NOMO-1 treated with dmso at 0.1 percent for 144 hours (cell line): ENCODE results near the gene ZNF217.
"Not testable (repeated sequence)": the region's sequence is repeated elsewhere in the genome, so short reads cannot be mapped to it uniquely, and the experiment has no call there.

Source experiments
- DNase-seq: peaks from one replicate; lab custom pipeline; 2025; ENCODE audit not compliant: unreplicated experiment; lab: John Stamatoyannopoulos, UW

ZNF217 gene

GRCh38 chr20:53534037-53534436 lies 59.6 kb downstream of the ZNF217 start:
- DNase-seq = no peak

DNA sequence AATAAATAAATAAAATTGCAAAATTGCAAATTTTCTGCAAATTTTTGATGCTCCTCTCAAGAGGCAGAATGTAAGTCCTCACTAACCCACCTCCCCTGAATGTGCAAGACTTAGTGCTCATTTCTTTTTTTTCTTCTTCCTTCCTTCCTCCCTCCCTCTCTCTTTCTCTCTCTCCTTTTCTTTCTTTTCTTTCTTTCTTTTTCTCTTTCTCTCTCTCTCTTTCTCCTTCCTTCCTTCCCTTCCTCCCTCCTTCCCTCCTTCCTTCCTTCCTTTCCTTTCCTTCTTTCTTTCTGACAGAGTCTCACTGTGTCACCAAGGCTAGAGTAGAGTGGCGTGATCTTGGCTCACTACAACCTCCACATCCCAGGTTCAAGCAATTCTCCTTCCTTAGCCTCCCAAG lies 60.1 kb downstream of the ZNF217 start:
- DNase-seq = no peak

DNA sequence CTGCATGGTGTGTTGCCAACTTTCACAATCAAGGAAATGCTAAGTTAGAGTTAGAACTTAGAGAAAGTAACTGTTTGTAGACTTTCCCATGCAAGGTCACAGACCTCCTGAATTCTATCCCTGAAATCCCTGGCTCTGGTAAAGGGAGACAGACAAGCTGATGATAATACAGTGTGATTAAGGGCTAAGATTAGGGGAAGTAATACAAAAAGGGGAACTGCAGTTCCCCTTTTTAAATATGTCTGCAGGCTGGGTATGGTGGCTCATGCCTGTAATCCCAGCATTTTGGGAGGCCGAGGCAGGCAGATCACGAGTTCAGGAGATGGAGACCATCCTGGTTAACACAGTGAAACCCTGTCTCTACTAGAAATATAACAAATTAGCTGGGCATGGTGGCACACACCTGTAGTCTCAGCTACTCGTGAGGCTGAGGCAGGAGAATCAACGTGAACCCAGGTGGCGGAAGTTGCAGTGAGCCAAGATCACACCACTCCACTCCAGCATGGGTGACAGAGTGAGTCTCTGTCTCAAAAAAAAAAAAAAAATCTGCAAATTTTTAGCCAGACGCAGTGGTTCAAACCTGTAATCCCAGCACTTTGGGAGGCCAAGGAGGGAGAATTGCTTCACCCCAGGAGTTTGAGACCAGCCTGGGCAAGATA lies 60.9 kb downstream of the ZNF217 start:
- peak; percentile 52 for DNase-seq

- no peak for DNase-seq
Observed at GRCh38 chr20:53530440-53530839, 63.2 kb downstream of the ZNF217 start.

DNA sequence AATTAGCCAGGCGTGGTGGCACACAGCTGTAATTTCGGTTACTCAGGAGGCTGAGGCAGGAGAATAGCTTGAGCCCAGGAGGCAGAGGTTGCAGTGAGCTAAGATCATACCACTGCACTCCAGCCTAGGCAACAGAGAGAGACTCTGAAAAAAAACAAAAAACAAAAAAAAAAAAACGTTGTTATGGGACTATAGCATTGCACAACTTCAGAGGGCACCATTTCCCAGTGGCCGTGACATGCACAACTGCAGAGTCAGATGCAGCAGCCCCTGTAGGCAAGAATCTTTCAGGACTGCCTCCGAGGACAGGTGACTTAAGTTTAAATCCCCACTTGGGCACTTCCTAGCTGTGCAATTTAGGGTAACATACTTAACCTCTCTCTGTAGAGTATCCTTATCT lies 64.0 kb downstream of the ZNF217 start:
- no peak for DNase-seq

- DNase-seq = no peak
Observed at GRCh38 chr20:53527196-53527595, 66.4 kb downstream of the ZNF217 start.

DNA sequence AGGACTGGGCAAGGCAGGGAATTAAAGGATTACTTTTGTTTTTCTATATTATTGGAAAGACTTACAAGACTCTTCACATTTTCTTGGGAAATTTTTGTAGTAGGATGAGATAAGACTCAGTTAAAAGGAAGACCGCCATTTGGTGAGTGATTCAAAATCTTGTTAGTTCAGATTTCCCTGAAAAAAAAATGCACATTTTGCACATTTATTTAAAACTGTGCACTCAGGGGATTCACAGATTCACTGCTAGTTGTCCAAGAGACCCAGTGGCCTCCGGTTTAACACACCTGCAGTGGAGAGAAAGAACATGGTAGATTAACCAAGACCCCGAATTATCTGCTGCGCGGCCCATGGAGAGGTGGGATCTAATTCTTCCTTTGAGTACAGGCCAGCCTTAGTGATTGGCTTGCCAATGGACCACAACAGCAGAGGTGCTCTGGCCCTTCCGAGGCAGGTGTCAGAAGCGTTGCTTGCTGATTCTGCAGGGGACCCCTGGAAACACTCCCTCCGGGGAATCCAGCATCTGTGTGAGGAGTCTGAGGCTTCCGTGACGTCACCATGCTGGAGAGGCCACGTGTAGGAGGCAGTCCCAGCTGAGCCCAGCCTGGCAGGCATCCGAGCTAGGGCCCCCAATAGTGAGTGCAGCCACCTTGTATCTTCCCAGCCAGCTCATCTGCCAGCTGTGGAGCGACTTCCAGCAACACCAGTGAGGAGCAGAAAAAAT lies 68.9 kb downstream of the ZNF217 start:
- no peak for DNase-seq

DNA sequence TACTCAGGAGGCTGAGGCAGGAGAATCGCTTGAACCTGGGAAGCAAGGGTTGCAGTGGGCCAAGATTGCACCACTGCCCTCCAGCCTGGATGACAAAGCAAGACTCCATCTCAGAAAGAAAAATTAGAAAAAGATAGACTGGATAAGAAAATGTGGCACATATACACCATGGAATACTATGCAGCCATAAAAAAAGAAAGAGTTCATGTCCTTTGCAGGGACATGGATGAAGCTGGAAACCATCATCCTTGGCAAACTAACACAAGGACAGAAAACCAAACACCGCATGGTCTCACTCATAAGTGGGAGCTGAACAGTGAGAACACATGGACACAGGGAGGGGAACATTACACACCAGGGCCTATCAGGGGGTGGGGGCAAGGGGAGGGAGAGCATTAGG lies 70.0 kb downstream of the ZNF217 start:
- not testable (repeated sequence) for DNase-seq

DNA sequence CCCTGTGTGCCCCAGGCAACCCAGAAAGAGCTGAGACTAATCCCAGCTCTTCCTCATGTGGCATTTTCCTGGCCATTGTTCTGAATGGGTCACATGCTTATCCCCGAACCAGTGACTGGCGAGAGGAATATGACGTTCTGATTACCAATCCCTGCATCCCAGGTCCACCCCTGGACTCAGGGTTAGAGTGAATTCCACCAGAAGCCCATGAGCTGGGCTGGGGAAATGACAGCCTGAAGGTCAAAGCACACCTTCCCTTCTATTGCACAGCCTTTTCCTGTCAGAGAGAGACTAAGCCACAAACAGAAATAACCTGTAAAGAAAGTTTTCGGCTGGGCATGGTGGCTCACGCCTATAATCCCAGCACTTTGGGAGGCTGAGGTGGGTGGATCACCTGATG lies 70.9 kb downstream of the ZNF217 start:
- no peak for DNase-seq

DNA sequence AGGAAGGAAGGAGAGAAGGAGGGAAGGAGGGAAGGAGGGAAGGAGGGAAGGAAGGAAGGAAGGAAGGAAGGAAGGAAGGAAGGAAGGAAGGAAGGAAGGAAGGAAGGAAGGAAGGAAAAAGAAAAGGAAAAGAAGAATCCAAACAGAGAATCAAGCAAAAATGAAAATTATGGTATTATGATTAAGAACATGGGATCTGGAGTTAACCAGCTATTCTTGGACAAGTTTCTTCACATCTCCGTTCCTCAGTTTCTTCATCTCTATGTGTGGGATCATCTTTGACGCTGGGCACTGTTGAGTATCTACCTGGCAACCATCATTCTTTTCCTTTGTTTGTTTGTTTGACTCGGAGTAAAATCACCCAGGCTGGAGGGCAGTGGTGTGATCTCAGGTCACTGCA lies 71.6 kb downstream of the ZNF217 start:
- no peak for DNase-seq

- not testable (repeated sequence) for DNase-seq
Observed at GRCh38 chr20:53521421-53521820, 72.2 kb downstream of the ZNF217 start.

DNA sequence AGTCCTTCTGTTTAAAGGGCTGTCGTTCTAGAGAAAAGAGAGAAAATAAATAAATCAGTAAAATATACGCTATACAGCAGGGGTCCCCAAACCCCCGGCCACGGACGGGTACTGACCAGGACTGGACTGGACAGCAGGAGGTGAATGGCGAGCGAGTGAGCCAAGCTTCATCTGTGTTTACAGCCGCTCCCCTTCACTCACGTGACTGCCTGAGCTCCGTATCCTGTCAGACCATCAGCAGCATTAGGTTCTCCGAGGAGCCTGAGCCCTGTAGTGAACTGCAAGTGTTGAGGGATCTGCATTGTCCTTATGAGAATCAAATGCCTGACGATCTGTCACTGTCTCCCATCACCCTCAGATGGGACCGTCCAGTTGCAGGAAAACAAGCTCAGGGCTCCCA lies 76.5 kb downstream of the ZNF217 start:
- no peak for DNase-seq
